Endothelial cell of umbilical vein (primary cell): ENCODE data around the gene CHRNE. TPM values are rescaled to one million over a fixed set of nuclear protein-coding genes. Genes with fewer than 3 reads are reported as not detected.
A peak's percentile ranks its signal among the peaks of the same experiment; 100 is the strongest.

Experiments used
- BruUV-seq: library from RNA; stranded (reverse); fragments of 400-500 nt; replicated peaks from 2 replicates; lab custom pipeline; 2021; lab: Mats Ljungman, UMichigan
- CTCF ChIA-PET: fragments of 300-600, 350-600 bp; sonication (Branson Sonifier 250); formaldehyde crosslinking; loops from one replicate; lab custom pipeline; 2021; ENCODE audit warnings: antibody characterized with exemption, inconsistent platforms; lab: Charles Lee
- POLR2A ChIA-PET: fragments of 300-600, 350-600 bp; sonication (Branson Sonifier 250); formaldehyde crosslinking; loops from one replicate; lab custom pipeline; 2021; ENCODE audit warnings: antibody characterized with exemption, inconsistent platforms; lab: Charles Lee
- DNase-seq: peaks from one replicate; pipeline ENCODE4 v3.0.0-alpha.2; 2011; ENCODE audit warnings: low read depth, low spot score
- FAIRE-seq: peaks from 2 replicates; lab custom pipeline; 2011; peaks lifted over from hg19 to GRCh38; lab: Jason Lieb, UNC
- H2AFZ ChIP-seq: 2 replicates; pipeline ENCODE4 v1.6.0; 2012; ENCODE audit warnings: low read depth, low read length, control low read depth, inconsistent platforms
- H3K27ac ChIP-seq: 2 replicates; pipeline ENCODE4 v1.5.1; 2011; ENCODE audit warnings: low read depth, mild to moderate bottlenecking, control low read depth, low read length, moderate library complexity; ENCODE audit not compliant: insufficient read depth
- H3K27me3 ChIP-seq, 2 experiments: 2 replicates each; pipeline versions ENCODE4 v1.6.0 to v1.6.1; 2011; ENCODE audit warnings: low read length in 2 of 2, mixed read lengths in 1 of 2; ENCODE audit not compliant: control insufficient read depth in 2 of 2, insufficient read depth in 2 of 2
- H3K36me3 ChIP-seq, 2 experiments: 2 replicates in 1 of 2; 3 replicates in 1 of 2; pipeline ENCODE4 v1.5.1; 2011; ENCODE audit warnings: low read length in 2 of 2, mild to moderate bottlenecking in 1 of 2, moderate library complexity in 1 of 2; ENCODE audit not compliant: control insufficient read depth in 2 of 2, insufficient read depth in 2 of 2; ENCODE audit errors: extremely low read depth in 1 of 2
- H3K4me1 ChIP-seq: 3 replicates; pipeline ENCODE4 v1.5.1; 2011; ENCODE audit warnings: mild to moderate bottlenecking, low read length; ENCODE audit not compliant: control insufficient read depth, insufficient read depth; ENCODE audit errors: extremely low read depth
- H3K4me2 ChIP-seq: 2 replicates; pipeline ENCODE4 v1.6.1; 2011; ENCODE audit warnings: low read length, control low read depth, mixed read lengths; ENCODE audit not compliant: insufficient read depth
- H3K4me3 ChIP-seq, 3 experiments: fragments of 200-600 bp in 1 of 3; sonication (generic), shearing (Covaris generic) in 1 of 3; replicated peaks in 1 of 3; 2 replicates each; pipeline ENCODE4 v1.5.1; 2011 to 2016; ENCODE audit warnings: control low read depth in 3 of 3, low read length in 3 of 3, mild to moderate bottlenecking in 2 of 3, inconsistent platforms in 1 of 3, low read depth in 1 of 3, moderate library complexity in 1 of 3; ENCODE audit not compliant: insufficient read depth in 1 of 3
- H3K79me2 ChIP-seq: 2 replicates; pipeline ENCODE4 v1.6.0; 2012; ENCODE audit warnings: low read length, inconsistent platforms; ENCODE audit not compliant: control insufficient read depth, insufficient read depth
- H3K9ac ChIP-seq: replicated peaks from 2 replicates; pipeline ENCODE3; 2011; ENCODE audit warnings: low read length, control low read depth; ENCODE audit not compliant: insufficient read depth; ENCODE audit errors: extremely low read depth
- H3K9me1 ChIP-seq: replicated peaks from 3 replicates; pipeline ENCODE4 v1.6.0; 2011; ENCODE audit warnings: mild to moderate bottlenecking, low read length; ENCODE audit not compliant: control insufficient read depth, insufficient read depth; ENCODE audit errors: extremely low read depth
- H3K9me3 ChIP-seq: replicated peaks from 2 replicates; pipeline ENCODE4 v1.5.1; 2012; ENCODE audit warnings: low read length, inconsistent platforms; ENCODE audit not compliant: control insufficient read depth, insufficient read depth
- H4K20me1 ChIP-seq: replicated peaks from 2 replicates; pipeline ENCODE3; 2011; ENCODE audit warnings: mild to moderate bottlenecking, low read length; ENCODE audit not compliant: control insufficient read depth, insufficient read depth; ENCODE audit errors: extremely low read depth
- CTCF ChIP-seq, 2 donors: IDR thresholded peaks; 1 replicate in 1 of 2; 2 replicates in 1 of 2; pipeline ENCODE4 v1.5.1; 2011; ENCODE audit warnings: low read length in 2 of 2, mild to moderate bottlenecking in 2 of 2, moderate library complexity in 2 of 2, control low read depth in 1 of 2, inconsistent platforms in 1 of 2, low read depth in 1 of 2; ENCODE audit not compliant: insufficient read depth in 1 of 2; ENCODE audit errors: extremely low read depth in 1 of 2
- EZH2 ChIP-seq: IDR thresholded peaks from 2 replicates; pipeline ENCODE4 v1.6.1; 2012; ENCODE audit warnings: borderline replicate concordance, low read depth, mild to moderate bottlenecking, moderate library complexity, low read length, inconsistent platforms; ENCODE audit not compliant: severe bottlenecking
- FOS ChIP-seq: IDR thresholded peaks from 2 replicates; pipeline ENCODE4 v1.6.1; 2011; ENCODE audit warnings: mild to moderate bottlenecking, low read length, moderate library complexity, borderline replicate concordance; ENCODE audit not compliant: insufficient read depth
- GATA2 ChIP-seq: IDR thresholded peaks from 2 replicates; pipeline ENCODE4 v1.7.0; 2011; ENCODE audit warnings: low read depth, mild to moderate bottlenecking, moderate library complexity, mixed read lengths, low read length; ENCODE audit not compliant: insufficient read length, insufficient read depth
- JUN ChIP-seq: IDR thresholded peaks from 2 replicates; pipeline ENCODE4 v1.6.1; 2011; ENCODE audit warnings: borderline replicate concordance, low read depth; ENCODE audit not compliant: insufficient read length, insufficient read depth
- MYC ChIP-seq: IDR thresholded peaks from one replicate; pipeline ENCODE4 v1.6.1; 2011; ENCODE audit warnings: mild to moderate bottlenecking, low read depth, low read length
- POLR2A ChIP-seq: IDR thresholded peaks from 2 replicates; pipeline ENCODE4 v1.6.1; 2012; ENCODE audit warnings: low read depth, mild to moderate bottlenecking, control low read depth, low read length
- POLR2AphosphoS5 ChIP-seq: IDR thresholded peaks from 2 replicates; pipeline ENCODE4 v1.6.1; 2012; ENCODE audit warnings: low read depth, mild to moderate bottlenecking, control low read depth, low read length, moderate library complexity; ENCODE audit not compliant: insufficient read depth
- dilution Hi-C: fragments of 300-500 bp; cut with MboI; formaldehyde crosslinking; loops from one replicate; pipeline ENCODE4 v1.15.0; 2019; ENCODE audit warnings: low sequenced_read_pairs; ENCODE audit not compliant: extremely low pct_ligation_motif_present
- intact Hi-C: fragments of 100-400 bp; cut with micrococcal nuclease; formaldehyde crosslinking; loops from one replicate; pipeline ENCODE4 v1.10.0; 2022
- polyA plus RNA-seq, 4 experiments: library from polyadenylated mRNA; depleted of rRNA in 3 of 4; stranded (reverse) in 3 of 4; unstranded in 1 of 4; fragments of >200 nt; gene quantifications; 2 replicates each; pipeline versions ENCODE4 v1.2.1 to v1.2.3, GENCODE V29; 2011 to 2012; ENCODE audit warnings: missing spikeins in 1 of 4
- total RNA-seq: library from RNA; stranded (reverse); gene quantifications from 2 replicates; pipeline ENCODE4 v1.2.3, GENCODE V29; 2021
- TF ChIP-seq, protein P1 (sequence below): IDR thresholded peaks from 2 replicates; pipeline ENCODE4 v1.6.1; 2011; ENCODE audit not compliant: insufficient read depth, insufficient read length

CHRNE gene
- total and polyA plus RNA-seq, 2 donors (not counting 3 experiments of a cell fraction or from before 2014, with no cell fraction given), result 0.84 to 1.1 TPM

- FAIRE-seq, result peak; percentile 53
- Histone ChIP-seq H3K27ac (no peak overlapping the region), H3K4me2 (peak overlapping the region; percentile 26), H3K36me3 (peaks cover 0 to 17% of the 10 kb centered on the region in 2 experiments), H3K79me2 (no peaks in the 10 kb centered on the region), H4K20me1 (no peaks in the 10 kb centered on the region), H3K27me3 (no peaks in the 10 kb centered on the region), H2AFZ (peak overlapping the region; percentile 31), H3K9me3 (no peaks in the 10 kb centered on the region), H3K9me1 (no peaks in the 10 kb centered on the region), H3K4me3 (no peak overlapping the region), H3K9ac (peak overlapping the region; percentile 2), H3K4me1 (peaks cover 10% of the 10 kb centered on the region)
- no peak for TF ChIP-seq CTCF (IDR thresholded peaks at IDR 0.05; ENCODE audit: extremely low read depth in 1 of 2, insufficient read depth in 1 of 2, low read depth in 1 of 2, low read length in 2 of 2)
- TF ChIP-seq POLR2A, result no peak
- TF ChIP-seq MYC, result no peak
- TF ChIP-seq FOS, result no peak
- peak; percentile 8 for TF ChIP-seq JUN
- TF ChIP-seq, protein P1, sequence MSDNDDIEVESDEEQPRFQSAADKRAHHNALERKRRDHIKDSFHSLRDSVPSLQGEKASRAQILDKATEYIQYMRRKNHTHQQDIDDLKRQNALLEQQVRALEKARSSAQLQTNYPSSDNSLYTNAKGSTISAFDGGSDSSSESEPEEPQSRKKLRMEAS, result no peak
- no peak for TF ChIP-seq POLR2AphosphoS5
- TF ChIP-seq EZH2, result peak; percentile 33
- no peak for TF ChIP-seq GATA2
- intact Hi-C loops, result loop anchor here (5.0 kb wide), 2 partner anchors 113 to 168 kb away; partner anchors contain the start of genes GLTPD2, MED11 and VMO1
- CTCF ChIA-PET, result interaction anchor here (0.5 to 6.9 kb wide), 7 partner anchors 9 to 191 kb away, joined by 3 to 70 read pairs (median 6); partner anchors contain the start of genes ARRB2 and PSMB6
- POLR2A ChIA-PET, result no interaction called here
- no peak for DNase-seq
- dilution Hi-C loops, result no loop called here
- no TSS peak for BruUV-seq
These were observed 2.4 kb downstream of the CHRNE start for GRCh38 chr17:4900231-4901107.
